HEK293 (cell line): Measurements from ENCODE around the gene RHOBTB3.

Experiments
- CTCF ChIP-seq: fragments of 450-650 bp; formaldehyde crosslinking; IDR thresholded peaks from 2 replicates; pipeline ENCODE4 v1.5.1; 2016; ENCODE audit warnings: missing biosample characterization, missing genetic modification characterization
- HOXA7 ChIP-seq: sonication (generic); formaldehyde crosslinking; IDR thresholded peaks from 2 replicates; pipeline ENCODE4 v1.8.1; 2022; ENCODE audit warnings: missing genetic modification reagents, borderline replicate concordance
- INSM2 ChIP-seq: fragments of 450-650 bp; formaldehyde crosslinking; IDR thresholded peaks from 2 replicates; pipeline ENCODE4 v1.5.1; 2016; ENCODE audit warnings: missing biosample characterization, missing genetic modification characterization
- TCF7L2 ChIP-seq: IDR thresholded peaks from 2 replicates; pipeline ENCODE4 v1.6.1; 2011; ENCODE audit warnings: low read depth, mild to moderate bottlenecking, inconsistent platforms, low read length, moderate library complexity, borderline replicate concordance
- ZNF112 ChIP-seq: fragments of 450-650 bp; formaldehyde crosslinking; IDR thresholded peaks from 2 replicates; pipeline ENCODE4 v1.5.0; 2017; ENCODE audit warnings: missing biosample characterization, missing genetic modification characterization
- ZNF121 ChIP-seq: fragments of 450-650 bp; formaldehyde crosslinking; IDR thresholded peaks from 2 replicates; pipeline ENCODE4 v1.5.1; 2016; ENCODE audit warnings: missing biosample characterization, missing genetic modification characterization
- ZNF175 ChIP-seq: fragments of 450-650 bp; formaldehyde crosslinking; IDR thresholded peaks from 2 replicates; pipeline ENCODE4 v1.5.1; 2016; ENCODE audit warnings: missing biosample characterization, missing genetic modification characterization
- ZNF239 ChIP-seq: fragments of 450-650 bp; formaldehyde crosslinking; IDR thresholded peaks from 2 replicates; pipeline ENCODE4 v1.5.1; 2016; ENCODE audit warnings: missing biosample characterization, missing genetic modification characterization
- ZNF776 ChIP-seq: fragments of 450-650 bp; formaldehyde crosslinking; IDR thresholded peaks from 2 replicates; pipeline ENCODE4 v1.5.0; 2017; ENCODE audit warnings: missing biosample characterization, missing genetic modification characterization, borderline replicate concordance
- ZSCAN18 ChIP-seq: fragments of 450-650 bp; formaldehyde crosslinking; IDR thresholded peaks from 2 replicates; pipeline ENCODE4 v1.5.1; 2016; ENCODE audit warnings: missing biosample characterization, missing genetic modification characterization
- ZSCAN30 ChIP-seq: fragments of 450-650 bp; IDR thresholded peaks from 2 replicates; pipeline ENCODE4 v1.5.1; 2018; ENCODE audit warnings: missing biosample characterization, mild to moderate bottlenecking, missing genetic modification characterization, moderate library complexity

GRCh38 chr5:95723632-95724369 is 7.3 kb upstream of the RHOBTB3 start:
- TF ChIP-seq CTCF (tag by site-specific recombination) (no peak), HOXA7 (CRISPR knock-in tag) (no peak), ZSCAN18 (tag by site-specific recombination) (no peak), INSM2 (tag by site-specific recombination) (no peak), ZNF175 (tag by site-specific recombination) (no peak), ZNF121 (tag by site-specific recombination) (no peak), TCF7L2 (no peak), ZSCAN30 (no peak), ZNF776 (tag by site-specific recombination) (no peak), ZNF239 (tag by site-specific recombination) (no peak), ZNF112 (no peak)
